ENCODE results near the gene SIL1.

SIL1 gene

GRCh38 chr5:138961729-138962128 lies 236.4 kb downstream of the SIL1 start:
- H3K36me3 ChIP-seq, result no peaks in the 10 kb centered on the region
- no peaks in the 10 kb centered on the region for H3K4me1 ChIP-seq (ENCODE audit: control insufficient read depth in 1 of 2, insufficient read depth in 1 of 2, low read depth in 1 of 2, low read length in 1 of 2)
- H3K4me3 ChIP-seq (ENCODE audit: low read depth in 1 of 2, low read length in 1 of 2), result no peak overlapping the region
- no peaks in the 10 kb centered on the region for H3K9me3 ChIP-seq
- TF ChIP-seq CTCF (IDR thresholded peaks at IDR 0.05), result no peak
- no peaks in the 10 kb centered on the region for H3K27me3 ChIP-seq
- no peak overlapping the region for H3K27ac ChIP-seq

DNA sequence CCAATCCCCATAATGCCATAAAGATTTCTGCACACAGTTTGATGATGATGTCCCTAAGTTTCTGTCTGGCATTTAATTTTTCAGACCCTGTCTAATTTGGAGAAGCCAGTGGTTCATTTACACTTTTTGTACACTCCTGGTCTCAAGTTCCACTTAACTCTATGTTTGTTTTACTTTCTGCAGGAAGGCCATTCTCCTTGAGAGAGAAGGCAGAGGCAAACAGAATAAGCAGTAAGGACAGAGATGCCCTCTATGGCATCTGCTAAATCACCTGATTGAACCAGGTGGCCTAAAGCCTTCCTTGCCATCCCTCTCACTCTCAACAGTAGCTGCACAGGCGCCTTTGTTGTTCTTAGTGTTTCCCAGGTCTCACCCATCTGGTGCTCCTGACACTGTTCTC lies 236.9 kb downstream of the SIL1 start:
- no peaks in the 10 kb centered on the region for H3K27me3 ChIP-seq
- H3K4me3 ChIP-seq (ENCODE audit: low read depth in 1 of 2, low read length in 1 of 2), result no peak overlapping the region
- H3K4me1 ChIP-seq (ENCODE audit: control insufficient read depth in 1 of 2, insufficient read depth in 1 of 2, low read depth in 1 of 2, low read length in 1 of 2), result no peaks in the 10 kb centered on the region
- H3K36me3 ChIP-seq, result peaks cover under 1% of the 10 kb centered on the region
- no peak for TF ChIP-seq CTCF (IDR thresholded peaks at IDR 0.05)
- no peak overlapping the region for H3K27ac ChIP-seq
- no peaks in the 10 kb centered on the region for H3K9me3 ChIP-seq

DNA sequence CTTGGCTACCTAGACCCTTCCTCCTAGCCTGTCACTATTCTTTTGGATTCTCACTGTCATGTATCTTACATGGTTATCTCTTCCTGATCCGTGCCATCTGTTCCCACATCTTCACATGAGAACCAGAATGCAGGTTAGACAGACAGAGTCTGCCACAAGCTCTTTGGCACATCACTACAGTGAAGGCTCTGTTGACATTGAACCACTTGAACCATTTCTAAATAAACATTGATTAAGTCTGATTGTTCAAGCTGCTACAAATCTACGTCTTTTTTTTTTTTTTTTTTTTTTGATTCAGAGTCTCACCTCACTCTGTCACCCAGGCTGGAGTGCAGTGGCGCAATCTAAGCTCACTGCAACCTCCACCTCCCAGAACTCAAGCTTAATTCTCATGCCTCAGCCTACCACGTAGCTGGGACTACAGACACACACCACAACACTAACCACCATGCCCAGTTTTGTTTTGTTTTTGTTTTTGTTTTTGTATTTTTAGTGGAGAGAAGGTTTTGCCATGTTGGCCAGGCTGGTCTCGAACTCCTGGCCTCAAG lies 237.9 kb downstream of the SIL1 start:
- no peak for TF ChIP-seq CTCF (IDR thresholded peaks at IDR 0.05)
- Histone ChIP-seq H3K4me3 (ENCODE audit: low read depth in 1 of 2, low read length in 1 of 2) (no peak overlapping the region), H3K27me3 (no peaks in the 10 kb centered on the region), H3K4me1 (ENCODE audit: control insufficient read depth in 1 of 2, insufficient read depth in 1 of 2, low read depth in 1 of 2, low read length in 1 of 2) (no peaks in the 10 kb centered on the region), H3K27ac (no peak overlapping the region), H3K36me3 (peaks cover 3% of the 10 kb centered on the region), H3K9me3 (no peaks in the 10 kb centered on the region)

DNA sequence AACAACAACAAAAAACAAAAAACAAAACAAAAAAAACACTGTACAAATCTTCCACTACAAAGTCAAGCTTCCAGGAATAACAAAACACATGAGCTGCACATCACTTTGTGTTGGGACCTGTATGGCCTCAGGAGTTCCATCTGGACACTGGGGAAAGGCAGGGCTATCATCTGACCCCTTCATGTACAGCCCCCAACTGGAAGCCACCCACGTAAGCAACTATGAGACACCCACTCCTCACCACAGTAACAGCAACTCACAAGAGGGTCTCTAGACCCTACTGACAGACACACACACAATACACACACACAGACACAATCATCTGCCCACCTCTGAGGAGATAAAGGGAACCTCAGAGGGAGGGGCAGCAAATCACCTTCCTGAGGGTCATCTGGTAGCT lies 241.4 kb downstream of the SIL1 start:
- H3K27me3 ChIP-seq, result no peaks in the 10 kb centered on the region
- TF ChIP-seq CTCF (IDR thresholded peaks at IDR 0.05), result no peak
- no peak overlapping the region for H3K27ac ChIP-seq
- no peak overlapping the region for H3K4me3 ChIP-seq (ENCODE audit: low read depth in 1 of 2, low read length in 1 of 2)
- H3K9me3 ChIP-seq, result no peaks in the 10 kb centered on the region
- peaks cover 3% of the 10 kb centered on the region for H3K36me3 ChIP-seq
- H3K4me1 ChIP-seq (ENCODE audit: control insufficient read depth in 1 of 2, insufficient read depth in 1 of 2, low read depth in 1 of 2, low read length in 1 of 2), result no peaks in the 10 kb centered on the region

- Histone ChIP-seq H3K4me1 (ENCODE audit: control insufficient read depth in 1 of 2, insufficient read depth in 1 of 2, low read depth in 1 of 2, low read length in 1 of 2) (no peaks in the 10 kb centered on the region), H3K27ac (no peak overlapping the region)
- no peak for TF ChIP-seq CTCF (IDR thresholded peaks at IDR 0.05)
Observed at GRCh38 chr5:138955671-138956295, 242.4 kb downstream of the SIL1 start.

More at GRCh38 chr5:138955671-138956295, 242.4 kb downstream of the SIL1 start:
- peaks cover 3% of the 10 kb centered on the region for H3K36me3 ChIP-seq
- H3K9me3 ChIP-seq, result no peaks in the 10 kb centered on the region
- no peak overlapping the region for H3K4me3 ChIP-seq (ENCODE audit: low read depth in 1 of 2, low read length in 1 of 2)
- H3K27me3 ChIP-seq, result no peaks in the 10 kb centered on the region

Measured in neutrophil (primary cell).